Measurements from ENCODE around the gene FN3KRP. TPM values are rescaled to one million over a fixed set of nuclear protein-coding genes. Genes with fewer than 3 reads are reported as not detected.

FN3KRP gene
- polyA plus RNA-seq, 1 donor = 39.3 TPM

Other genes starting within 250 kb of the FN3KRP start
- gene FOXK2, start 197.0 kb upstream of the FN3KRP start, polyA plus RNA-seq (ENCODE audit: insufficient read length) = 44.4 TPM
- 61.2 TPM for gene WDR45B, start 68.3 kb upstream of the FN3KRP start, polyA plus RNA-seq (ENCODE audit: insufficient read length)
- gene RAB40B, start 18.0 kb upstream of the FN3KRP start, polyA plus RNA-seq (ENCODE audit: insufficient read length) = 87.4 TPM
- gene FN3K, start 18.9 kb downstream of the FN3KRP start, polyA plus RNA-seq (ENCODE audit: insufficient read length) = 23.1 TPM
- gene TBCD, start 35.4 kb downstream of the FN3KRP start, polyA plus RNA-seq (ENCODE audit: insufficient read length) = 69.8 TPM
- 0.85 TPM for gene ZNF750, start 123.3 kb downstream of the FN3KRP start, polyA plus RNA-seq (ENCODE audit: insufficient read length)